Ovary (tissue), 9 donors: ENCODE data around the gene ARID1B. TPM values are rescaled to one million over a fixed set of nuclear protein-coding genes. Genes with fewer than 3 reads are reported as not detected.

Source experiments
- DNase-seq, 5 donors: peaks; one replicate each; pipeline ENCODE4 v3.0.0-alpha.2; 2019 to 2020
- H3K27ac ChIP-seq, 2 donors: fragments of 200-600 bp; one replicate each; pipeline versions ENCODE4 v1.5.1 to v1.8.0; 2019 to 2022
- H3K27me3 ChIP-seq: fragments of 200-600 bp; one replicate; pipeline ENCODE4 v1.8.0; 2022
- H3K36me3 ChIP-seq: fragments of 200-600 bp; sonication (generic); one replicate; pipeline ENCODE4 v1.5.1; 2019
- H3K4me1 ChIP-seq: one replicate; pipeline ENCODE4 v1.8.1; 2013; ENCODE audit warnings: mild to moderate bottlenecking, moderate library complexity; ENCODE audit not compliant: insufficient read depth
- H3K4me3 ChIP-seq: fragments of 200-600 bp; sonication (generic); one replicate; pipeline ENCODE4 v1.5.1; 2017
- H3K9me3 ChIP-seq, 2 donors: fragments of 200-600 bp in 1 of 2; sonication (generic) in 1 of 2; one replicate each; pipeline versions ENCODE4 v1.5.1 to v1.8.1; 2013 to 2019; ENCODE audit warnings: mild to moderate bottlenecking in 1 of 2, moderate library complexity in 1 of 2
- EP300 ChIP-seq: sonication (generic); formaldehyde crosslinking; IDR thresholded peaks from one replicate; pipeline ENCODE4 v1.6.1; 2017; ENCODE audit warnings: antibody characterized with exemption
- POLR2A ChIP-seq: fragments of 450-650 bp; IDR thresholded peaks from one replicate; pipeline ENCODE4 v1.6.1; 2017; ENCODE audit warnings: antibody characterized with exemption, mild to moderate bottlenecking, moderate library complexity
- WGBS, 3 donors: extraction: QIAGEN DNeasy Blood & Tissue Kit in 1 of 3; methylation state at CpG; one replicate each; pipeline versions ENCODE4 v1.1.5 to v1.1.7; 2013 to 2017; 5-methylcytosine and 5-hydroxymethylcytosine counted together
- intact Hi-C, 4 donors: fragments of 100-400 bp; cut with DNase I; formaldehyde crosslinking; loops; one replicate each; pipeline versions ENCODE4 v1.11.0 to v1.15.1; 2022 to 2023
- polyA plus RNA-seq, 2 donors: library from polyadenylated mRNA; stranded (reverse); fragments of 200-250 nt in 1 of 2; fragments of 350-450 nt in 1 of 2; fragmentation: Illumina TruSeq in 1 of 2; extraction: RNeasy Lipid Tissue Mini Kit (QIAGEN cat#74804) in 1 of 2; gene quantifications; one replicate each; pipeline ENCODE4 v1.2.3, GENCODE V29; 2013 to 2014
- total RNA-seq, 7 donors: library from RNA; depleted of rRNA in 2 of 7; stranded (reverse); fragments of >200 nt in 2 of 7; fragmentation: NEBNext Ultra II Directional in 3 of 7; extraction: Animal tissue kit (Norgen Biotek cat#: 25700) in 3 of 7; gene quantifications; one replicate each; pipeline versions ENCODE4 v1.1.0 to v1.2.4, GENCODE V29; 2016 to 2023
- TF ChIP-seq, protein P1 (sequence below), 3 donors: fragments of 450-650 bp in 2 of 3; fragments of 200-600 bp in 1 of 3; IDR thresholded peaks; one replicate each; pipeline versions ENCODE4 v1.5.1 to v1.8.0; 2016 to 2022; ENCODE audit warnings: antibody characterized with exemption in 3 of 3, mild to moderate bottlenecking in 1 of 3
- donor health status: DM: no; HTN: no; CAD: no; lungs with moderate emphysema.
- donor health status: DM: no; HTN: no; CAD: no.
- donor health status: Bipolar disorder and iron deficiency.
- donor health status: DM: yes; HTN: yes; CAD: no.
- donor health status: DM: no; HTN: no; CAD: no.
- donor health status: DM: yes; HTN: yes; CAD: no.

Gene ARID1B
- total and polyA plus RNA-seq, 9 donors, result 33.2 to 144 (median 105) TPM

DNA sequence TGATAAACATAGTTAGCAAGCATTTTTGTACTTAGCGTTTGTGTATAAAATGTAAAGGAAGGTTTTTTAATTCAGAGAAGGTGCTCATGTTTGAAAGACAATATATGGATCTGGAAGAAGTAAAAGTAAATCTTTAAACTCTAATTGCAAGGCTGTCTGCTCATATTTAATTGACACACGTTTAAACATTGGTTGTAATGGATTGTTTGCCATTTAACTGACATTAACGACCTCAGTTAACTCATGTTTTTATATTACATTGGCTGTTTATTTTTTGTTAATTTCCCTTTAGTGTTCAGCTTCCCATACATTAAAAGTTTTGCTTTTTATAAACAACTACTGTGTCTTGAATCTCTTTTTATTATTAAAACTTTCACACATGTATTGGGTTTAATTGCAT lies 208.1 kb downstream of the ARID1B start:
- H3K4me3 ChIP-seq, result no peak overlapping the region
- no peaks in the 10 kb centered on the region for H3K27me3 ChIP-seq
- intact Hi-C loops, result no loop called here
- TF ChIP-seq EP300, result no peak
- TF ChIP-seq, protein P1, sequence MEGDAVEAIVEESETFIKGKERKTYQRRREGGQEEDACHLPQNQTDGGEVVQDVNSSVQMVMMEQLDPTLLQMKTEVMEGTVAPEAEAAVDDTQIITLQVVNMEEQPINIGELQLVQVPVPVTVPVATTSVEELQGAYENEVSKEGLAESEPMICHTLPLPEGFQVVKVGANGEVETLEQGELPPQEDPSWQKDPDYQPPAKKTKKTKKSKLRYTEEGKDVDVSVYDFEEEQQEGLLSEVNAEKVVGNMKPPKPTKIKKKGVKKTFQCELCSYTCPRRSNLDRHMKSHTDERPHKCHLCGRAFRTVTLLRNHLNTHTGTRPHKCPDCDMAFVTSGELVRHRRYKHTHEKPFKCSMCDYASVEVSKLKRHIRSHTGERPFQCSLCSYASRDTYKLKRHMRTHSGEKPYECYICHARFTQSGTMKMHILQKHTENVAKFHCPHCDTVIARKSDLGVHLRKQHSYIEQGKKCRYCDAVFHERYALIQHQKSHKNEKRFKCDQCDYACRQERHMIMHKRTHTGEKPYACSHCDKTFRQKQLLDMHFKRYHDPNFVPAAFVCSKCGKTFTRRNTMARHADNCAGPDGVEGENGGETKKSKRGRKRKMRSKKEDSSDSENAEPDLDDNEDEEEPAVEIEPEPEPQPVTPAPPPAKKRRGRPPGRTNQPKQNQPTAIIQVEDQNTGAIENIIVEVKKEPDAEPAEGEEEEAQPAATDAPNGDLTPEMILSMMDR (IDR thresholded peaks at IDR 0.05), result no peak
- TF ChIP-seq POLR2A, result no peak
- H3K27ac ChIP-seq, result no peak overlapping the region
- H3K36me3 ChIP-seq, result no peaks in the 10 kb centered on the region
- H3K9me3 ChIP-seq, result no peaks in the 10 kb centered on the region
- peaks cover 11% of the 10 kb centered on the region for H3K4me1 ChIP-seq
- 84 to 85% (median 85%) methylated on average over 3 of the region's 3 CpGs for WGBS, 3 donors
- no peak for DNase-seq

DNA sequence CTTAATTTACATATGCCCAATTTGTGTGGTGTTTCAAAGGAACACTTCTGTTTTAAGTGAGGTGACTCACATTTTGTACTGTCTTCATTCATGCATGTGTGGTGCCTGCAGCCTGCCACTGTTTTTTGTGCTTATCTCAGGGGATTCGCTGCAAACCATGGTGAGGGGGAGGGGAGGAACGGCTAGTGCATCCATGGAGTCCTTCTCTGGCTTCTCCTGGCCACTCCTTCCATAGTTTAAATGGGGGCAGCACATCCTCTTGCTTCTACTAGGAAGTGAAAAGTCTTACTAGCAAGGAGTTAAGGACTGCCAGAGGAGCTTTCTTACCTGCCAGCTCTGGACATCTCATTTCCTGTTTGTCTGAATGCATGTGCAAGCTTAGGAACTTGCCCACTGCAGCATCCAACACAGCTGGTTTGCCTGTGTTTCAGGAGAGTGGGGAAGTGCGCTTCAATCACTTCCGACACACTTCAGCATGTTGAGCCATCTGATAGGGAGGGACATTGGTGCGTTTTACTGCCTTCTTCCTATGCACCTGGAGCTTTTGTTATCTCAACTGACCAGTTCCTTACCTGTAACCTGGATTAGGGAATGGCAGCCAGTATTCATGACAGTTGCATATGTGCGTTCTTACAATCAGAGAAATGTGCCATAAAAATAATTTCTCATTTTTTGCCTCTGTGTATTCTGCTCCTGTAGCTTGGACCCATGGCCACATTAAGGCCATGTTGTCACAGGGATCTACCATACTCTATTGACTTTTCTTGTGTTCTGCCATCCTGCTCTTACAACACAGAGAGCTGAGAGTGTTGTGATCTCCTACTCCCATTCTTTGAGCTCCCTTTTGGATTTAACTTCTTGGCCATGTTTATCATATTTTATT lies 211.3 kb downstream of the ARID1B start:
- no peaks in the 10 kb centered on the region for H3K9me3 ChIP-seq
- no peak overlapping the region for H3K27ac ChIP-seq
- no peak overlapping the region for H3K4me3 ChIP-seq
- no peaks in the 10 kb centered on the region for H3K27me3 ChIP-seq
- H3K36me3 ChIP-seq, result no peaks in the 10 kb centered on the region
- DNase-seq, result no peak
- intact Hi-C loops, result no loop called here
- TF ChIP-seq, protein P1 (IDR thresholded peaks at IDR 0.05), result no peak
- TF ChIP-seq POLR2A (no peak), EP300 (no peak)
- H3K4me1 ChIP-seq, result peaks cover 12% of the 10 kb centered on the region
- 59 to 67% (median 61%) methylated on average over 6 of the region's 6 CpGs for WGBS, 3 donors

DNA sequence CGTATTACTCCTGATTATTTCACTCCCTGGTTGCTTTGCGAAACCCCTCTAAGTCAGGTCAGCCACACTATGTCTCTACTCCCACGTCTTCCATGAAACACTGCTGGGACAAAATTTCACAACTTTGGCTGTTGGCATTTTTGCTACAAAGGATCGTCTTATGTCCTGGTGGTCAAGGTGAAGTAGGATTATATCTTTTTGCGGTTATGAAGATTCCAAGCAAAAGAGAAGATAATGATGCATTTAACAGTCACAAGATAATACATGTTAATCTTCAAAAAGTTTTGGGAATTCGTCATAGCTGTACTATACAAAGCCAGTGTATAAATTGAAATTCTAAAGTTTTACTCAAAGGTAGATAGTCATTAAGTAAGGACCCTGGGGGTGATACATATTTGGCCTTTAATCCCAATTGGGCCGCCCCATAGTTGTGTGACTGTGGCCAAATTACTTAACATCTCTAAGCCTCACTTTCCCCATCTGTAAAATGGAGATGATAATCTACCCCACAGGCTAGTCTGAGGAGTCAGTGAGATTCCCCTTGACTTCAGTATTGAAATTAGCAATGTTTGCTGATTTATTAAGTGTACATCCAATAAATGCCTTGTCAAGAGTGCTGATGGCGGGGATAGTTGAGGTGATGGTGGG lies 212.1 kb downstream of the ARID1B start:
- 26 to 43% (median 33%) methylated on average over 8 of the region's 8 CpGs for WGBS, 3 donors

DNA sequence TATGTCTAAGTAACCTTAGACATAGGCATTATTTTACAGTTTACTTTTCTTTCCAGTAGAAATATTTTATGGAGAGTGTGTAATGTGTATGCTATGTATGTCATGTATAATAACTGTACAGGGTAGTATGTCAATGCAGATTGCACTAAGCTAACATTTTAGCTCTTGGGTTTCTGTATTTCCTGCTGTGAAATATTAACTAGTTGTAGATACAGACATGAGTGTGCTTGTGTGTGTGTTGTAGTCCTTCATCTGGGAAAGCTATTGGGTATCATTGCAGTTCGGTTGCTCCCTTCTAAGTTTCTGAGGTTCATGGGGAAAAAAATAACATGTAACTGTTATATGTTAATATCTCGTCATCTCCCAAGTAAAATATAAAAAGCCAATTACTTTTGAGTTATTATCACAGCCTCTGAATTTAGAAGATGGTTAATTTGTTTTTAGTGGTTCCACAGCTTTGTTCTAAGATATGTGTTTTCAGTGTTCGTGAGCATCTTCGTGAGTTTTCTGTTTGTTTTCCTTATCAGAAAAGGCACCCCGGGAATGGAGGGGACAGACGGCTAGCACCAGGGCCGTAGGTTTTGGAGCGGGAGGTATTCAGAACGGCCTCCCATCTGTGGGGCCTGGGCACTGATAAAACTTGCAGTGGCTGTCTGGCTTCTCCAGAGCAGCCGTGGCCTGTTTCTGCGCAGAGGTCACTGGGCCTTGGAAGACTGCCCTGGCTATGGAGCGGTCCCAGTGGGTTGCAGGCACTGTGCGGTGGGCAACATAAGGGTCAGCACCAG lies 215.0 kb downstream of the ARID1B start:
- intact Hi-C loops, result no loop called here
- Histone ChIP-seq H3K27me3 (no peaks in the 10 kb centered on the region), H3K4me3 (no peak overlapping the region), H3K9me3 (no peaks in the 10 kb centered on the region), H3K36me3 (no peaks in the 10 kb centered on the region), H3K27ac (no peak overlapping the region), H3K4me1 (peaks cover 11% of the 10 kb centered on the region)
- WGBS, 3 donors, result 10 to 27% (median 13%) methylated on average over 13 of the region's 13 CpGs
- peak in 4 of 5 donors; percentile 42 to 69 (median 52) for DNase-seq
- TF ChIP-seq, protein P1 (IDR thresholded peaks at IDR 0.05), result no peak
- TF ChIP-seq EP300 (no peak), POLR2A (no peak)

More for the DNA sequence above, 212.1 kb downstream of the ARID1B start:
- no peak for DNase-seq
- Histone ChIP-seq H3K4me3 (no peak overlapping the region), H3K36me3 (no peaks in the 10 kb centered on the region), H3K4me1 (peaks cover 12% of the 10 kb centered on the region), H3K27me3 (no peaks in the 10 kb centered on the region), H3K9me3 (no peaks in the 10 kb centered on the region), H3K27ac (peak overlapping the region in 1 of 2 donors; percentile 10)
- TF ChIP-seq EP300 (no peak), POLR2A (no peak)
- TF ChIP-seq, protein P1 (IDR thresholded peaks at IDR 0.05), result no peak
- intact Hi-C loops, result no loop called here
